Measurements from ENCODE around the gene C1QTNF8. TPM values are rescaled to one million over a fixed set of nuclear protein-coding genes. Genes with fewer than 3 reads are reported as not detected.

C1QTNF8 gene
- total RNA-seq, 1 experiment from 2014 or later = not detected

DNA sequence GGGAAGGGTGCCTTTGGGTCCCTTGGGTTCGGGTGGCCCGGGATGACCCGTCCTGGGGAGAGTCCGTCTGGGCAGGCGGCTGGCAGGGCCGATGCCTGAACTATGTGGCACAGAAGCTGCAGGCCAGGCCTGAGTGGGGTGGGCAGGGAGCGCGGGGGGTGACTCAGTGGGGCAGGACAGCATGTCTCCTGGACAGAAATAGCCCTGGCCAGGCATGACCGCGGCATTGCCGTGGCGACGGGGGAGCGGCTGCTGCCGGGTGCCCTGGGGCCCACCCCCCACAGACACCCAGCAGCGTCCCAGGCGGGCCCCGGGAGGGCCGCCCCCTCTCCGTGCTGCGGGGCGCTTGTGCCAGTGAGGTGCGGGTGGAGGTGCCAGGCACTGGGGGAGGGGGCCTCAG lies 1.8 kb upstream of the C1QTNF8 start:
- Mint-ChIP-seq H3K4me3 (ENCODE audit: low read depth, unreplicated experiment) (no peak overlapping the region), H3K9me3 (ENCODE audit: low read depth, unreplicated experiment) (no peaks in the 10 kb centered on the region), H3K4me1 (ENCODE audit: low read depth, unreplicated experiment) (no peaks in the 10 kb centered on the region), H3K27ac (ENCODE audit: unreplicated experiment) (no peak overlapping the region), H3K27me3 (ENCODE audit: unreplicated experiment) (peaks cover 80% of the 10 kb centered on the region), H3K36me3 (ENCODE audit: insufficient read depth, unreplicated experiment) (peaks cover 5% of the 10 kb centered on the region)
- CTCF ChIA-PET = no interaction called here
- TF ChIP-seq, protein P1, sequence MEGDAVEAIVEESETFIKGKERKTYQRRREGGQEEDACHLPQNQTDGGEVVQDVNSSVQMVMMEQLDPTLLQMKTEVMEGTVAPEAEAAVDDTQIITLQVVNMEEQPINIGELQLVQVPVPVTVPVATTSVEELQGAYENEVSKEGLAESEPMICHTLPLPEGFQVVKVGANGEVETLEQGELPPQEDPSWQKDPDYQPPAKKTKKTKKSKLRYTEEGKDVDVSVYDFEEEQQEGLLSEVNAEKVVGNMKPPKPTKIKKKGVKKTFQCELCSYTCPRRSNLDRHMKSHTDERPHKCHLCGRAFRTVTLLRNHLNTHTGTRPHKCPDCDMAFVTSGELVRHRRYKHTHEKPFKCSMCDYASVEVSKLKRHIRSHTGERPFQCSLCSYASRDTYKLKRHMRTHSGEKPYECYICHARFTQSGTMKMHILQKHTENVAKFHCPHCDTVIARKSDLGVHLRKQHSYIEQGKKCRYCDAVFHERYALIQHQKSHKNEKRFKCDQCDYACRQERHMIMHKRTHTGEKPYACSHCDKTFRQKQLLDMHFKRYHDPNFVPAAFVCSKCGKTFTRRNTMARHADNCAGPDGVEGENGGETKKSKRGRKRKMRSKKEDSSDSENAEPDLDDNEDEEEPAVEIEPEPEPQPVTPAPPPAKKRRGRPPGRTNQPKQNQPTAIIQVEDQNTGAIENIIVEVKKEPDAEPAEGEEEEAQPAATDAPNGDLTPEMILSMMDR (IDR thresholded peaks at IDR 0.05; ENCODE audit: unreplicated experiment) = no peak
- intact Hi-C loops (cut with micrococcal nuclease; ENCODE audit: unreplicated experiment) = no loop called here
- DNase-seq = no peak
- BruUV-seq (replicated peaks) = no TSS peak

DNA sequence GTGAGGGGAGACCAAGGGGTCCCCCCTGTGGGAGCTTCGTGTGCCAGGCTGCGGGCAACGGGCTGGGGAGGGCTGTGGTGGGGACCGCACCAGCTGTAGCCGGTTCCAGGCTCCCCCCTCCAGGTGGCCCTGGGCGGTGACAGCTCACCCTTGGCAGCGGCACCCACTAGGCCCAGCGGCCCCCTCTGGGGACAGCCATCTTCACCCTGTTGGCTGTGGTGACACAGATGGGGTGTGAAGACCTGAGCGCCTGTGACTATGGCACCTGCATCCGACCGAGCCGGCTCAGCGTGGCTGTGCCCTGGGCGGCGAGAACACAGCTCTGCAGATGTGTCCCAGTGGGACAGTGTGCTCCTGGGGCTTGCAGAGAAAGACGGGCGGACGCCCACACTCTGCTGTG lies 1.1 kb upstream of the C1QTNF8 start:
- Mint-ChIP-seq H3K36me3 (ENCODE audit: insufficient read depth, unreplicated experiment) (peaks cover 5% of the 10 kb centered on the region), H3K4me1 (ENCODE audit: low read depth, unreplicated experiment) (no peaks in the 10 kb centered on the region), H3K27me3 (ENCODE audit: unreplicated experiment) (peaks cover 85% of the 10 kb centered on the region), H3K27ac (ENCODE audit: unreplicated experiment) (no peak overlapping the region), H3K9me3 (ENCODE audit: low read depth, unreplicated experiment) (peaks cover under 1% of the 10 kb centered on the region), H3K4me3 (ENCODE audit: low read depth, unreplicated experiment) (no peak overlapping the region)
- TF ChIP-seq, protein P1 (IDR thresholded peaks at IDR 0.05; ENCODE audit: unreplicated experiment) = no peak
- no TSS peak for BruUV-seq (replicated peaks)
- CTCF ChIA-PET = interaction anchor here (0.6 to 1.1 kb wide), 2 partner anchors 19 to 1080 kb away, joined by 3 to 6 read pairs; no protein-coding TSS in a partner anchor
- DNase-seq = no peak
- intact Hi-C loops (cut with micrococcal nuclease; ENCODE audit: unreplicated experiment) = no loop called here

DNA sequence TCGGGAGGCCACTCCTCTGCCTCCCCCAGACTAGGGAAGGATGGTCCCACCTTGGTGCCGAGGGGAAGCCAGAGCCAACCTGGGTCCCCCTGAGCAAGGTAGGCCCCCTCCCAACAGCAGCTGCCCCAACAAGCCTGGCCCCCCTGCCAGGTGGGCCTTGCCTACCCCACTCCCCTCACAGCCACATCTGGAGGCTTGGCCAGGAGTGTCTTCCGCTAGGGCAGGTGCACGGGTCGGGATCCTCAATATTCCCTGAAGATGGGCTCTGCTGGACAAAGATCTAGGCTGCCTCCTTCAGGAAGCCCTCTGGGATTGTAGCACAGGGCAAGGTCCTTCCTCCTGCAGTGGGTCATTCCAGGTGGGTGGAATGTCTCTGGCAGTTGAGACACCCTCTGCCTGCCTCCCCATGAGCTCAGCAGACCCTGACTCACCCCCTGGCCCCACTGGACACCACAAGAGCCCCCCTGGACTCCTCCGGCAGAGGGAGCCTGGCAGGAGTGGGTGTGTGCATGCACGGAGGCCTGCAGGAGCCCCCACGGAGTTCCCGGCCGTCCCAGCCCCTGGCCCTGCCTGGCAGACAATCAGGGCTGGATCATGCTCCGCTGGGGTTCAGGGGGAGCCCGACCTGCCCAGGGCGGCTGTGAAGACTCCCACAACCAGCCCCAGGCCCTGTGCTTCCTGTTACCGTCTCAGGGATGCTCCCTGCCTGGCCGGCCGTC lies 435 bp downstream of the C1QTNF8 start:
- H3K9me3 Mint-ChIP-seq (ENCODE audit: low read depth, unreplicated experiment) = peaks cover 2% of the 10 kb centered on the region
- H3K27me3 Mint-ChIP-seq (ENCODE audit: unreplicated experiment) = peaks cover 86% of the 10 kb centered on the region
- BruUV-seq (replicated peaks) = no TSS peak
- H3K4me1 Mint-ChIP-seq (ENCODE audit: low read depth, unreplicated experiment) = no peaks in the 10 kb centered on the region
- no peak for DNase-seq
- TF ChIP-seq, protein P1 (IDR thresholded peaks at IDR 0.05; ENCODE audit: unreplicated experiment) = no peak
- CTCF ChIA-PET = no interaction called here
- intact Hi-C loops (cut with micrococcal nuclease; ENCODE audit: unreplicated experiment) = no loop called here
- no peak overlapping the region for H3K27ac Mint-ChIP-seq (ENCODE audit: unreplicated experiment)
- H3K36me3 Mint-ChIP-seq (ENCODE audit: insufficient read depth, unreplicated experiment) = peaks cover 5% of the 10 kb centered on the region
- no peak overlapping the region for H3K4me3 Mint-ChIP-seq (ENCODE audit: low read depth, unreplicated experiment)

DNA sequence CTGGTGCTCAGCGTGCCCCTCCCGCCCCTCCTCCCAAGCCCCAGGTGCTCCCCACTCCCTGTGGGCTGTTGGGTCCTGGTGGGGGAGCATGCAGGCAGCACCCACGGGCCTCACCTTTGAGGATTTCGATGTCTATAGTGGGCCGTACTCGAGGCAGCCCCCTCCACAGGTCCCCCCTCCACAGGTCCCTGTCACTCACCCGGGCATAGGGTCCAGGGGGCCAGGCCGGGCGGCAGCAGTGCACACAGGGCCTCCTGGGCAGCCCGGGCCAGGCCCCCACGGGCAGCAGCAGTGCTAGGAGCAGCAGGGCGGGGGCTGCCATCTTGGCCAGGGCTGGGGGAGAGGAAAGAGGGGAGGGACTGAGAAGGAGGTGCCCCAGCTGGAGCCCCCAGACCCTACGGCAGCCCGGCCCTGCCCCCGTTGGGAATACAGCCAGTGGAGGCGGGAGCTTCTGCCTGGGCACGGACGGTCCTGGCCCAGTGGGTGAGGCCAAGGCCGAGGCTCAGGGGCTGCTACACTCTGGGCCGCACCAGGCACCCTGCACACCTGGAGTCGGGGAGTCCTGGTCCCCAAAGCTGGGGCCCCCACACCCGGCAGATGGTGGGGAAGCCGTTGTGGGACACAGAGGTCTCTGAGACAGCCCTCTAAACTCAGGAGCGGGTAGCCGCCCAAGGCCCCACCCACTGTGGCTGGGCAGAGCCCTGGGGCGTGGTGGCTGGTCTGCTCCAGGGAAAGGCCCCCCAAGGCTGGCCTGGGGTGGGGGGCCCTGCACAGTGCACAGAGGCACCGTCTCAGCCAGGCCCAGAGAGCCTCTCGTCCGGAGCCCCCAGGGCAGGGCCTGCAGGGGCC lies 1.2 kb downstream of the C1QTNF8 start:
- intact Hi-C loops (cut with micrococcal nuclease; ENCODE audit: unreplicated experiment) = no loop called here
- peaks cover 2% of the 10 kb centered on the region for H3K9me3 Mint-ChIP-seq (ENCODE audit: low read depth, unreplicated experiment)
- H3K36me3 Mint-ChIP-seq (ENCODE audit: insufficient read depth, unreplicated experiment) = peaks cover 5% of the 10 kb centered on the region
- BruUV-seq (replicated peaks) = no TSS peak
- H3K27ac Mint-ChIP-seq (ENCODE audit: unreplicated experiment) = no peak overlapping the region
- CTCF ChIA-PET = no interaction called here
- H3K4me1 Mint-ChIP-seq (ENCODE audit: low read depth, unreplicated experiment) = no peaks in the 10 kb centered on the region
- no peak overlapping the region for H3K4me3 Mint-ChIP-seq (ENCODE audit: low read depth, unreplicated experiment)
- no peak for DNase-seq
- H3K27me3 Mint-ChIP-seq (ENCODE audit: unreplicated experiment) = peaks cover 86% of the 10 kb centered on the region
- TF ChIP-seq, protein P1 (IDR thresholded peaks at IDR 0.05; ENCODE audit: unreplicated experiment) = no peak
